ENCODE results near the gene HLA-A. TPM values are rescaled to one million over a fixed set of nuclear protein-coding genes. Genes with fewer than 3 reads are reported as not detected.
"Not testable (repeated sequence)": the region's sequence is repeated elsewhere in the genome, so short reads cannot be mapped to it uniquely, and the experiment has no call there.

The HLA-A gene
- total RNA-seq, 6 experiments from 2014 or later, result 107 to 561 (median 406) TPM

GRCh38 chr6:29977425-29977727 is 35.0 kb downstream of the HLA-A start:
- Histone ChIP-seq H3K36me3 (no peaks in the 10 kb centered on the region), H3K4me1 (peaks cover 0 to 12% (median 5%) of the 10 kb centered on the region in 4 donors), H3K9me3 (no peaks in the 10 kb centered on the region), H3K27me3 (no peaks in the 10 kb centered on the region), H3K27ac (peak overlapping the region; percentile 84 to 98 (median 91)), H3K4me3 (peak overlapping the region; percentile 49 to 61 (median 58))
- no peak for TF ChIP-seq POLR2A (IDR thresholded peaks at IDR 0.05)
- no peak for TF ChIP-seq CTCF (IDR thresholded peaks at IDR 0.05)
- ATAC-seq (no peak), DNase-seq (no peak)
- intact Hi-C loops (cut with DNase I), result no loop called here
- 31% methylated on average over 4 of the region's 4 CpGs for WGBS (ENCODE audit: insufficient coverage, low coverage, low lambda C conversion rate, missing lambda C conversion rate)

GRCh38 chr6:29980013-29980412 is 37.7 kb downstream of the HLA-A start:
- H3K9me3 ChIP-seq; H3K36me3 ChIP-seq; H3K4me3 ChIP-seq; DNase-seq; ATAC-seq; intact Hi-C loops (cut with DNase I); H3K27me3 ChIP-seq; H3K27ac ChIP-seq: not testable (repeated sequence)
- 80% methylated on average over 1 of the region's 4 CpGs for WGBS (ENCODE audit: insufficient coverage, low coverage, low lambda C conversion rate, missing lambda C conversion rate)
- H3K4me1 ChIP-seq, result peaks cover 0 to 12% (median 5%) of the 10 kb centered on the region in 4 donors

GRCh38 chr6:29980511-29980910 is 38.2 kb downstream of the HLA-A start:
- no peak for DNase-seq
- H3K27me3 ChIP-seq, result no peaks in the 10 kb centered on the region
- H3K27ac ChIP-seq, result no peak overlapping the region
- ATAC-seq, result no peak
- no peaks in the 10 kb centered on the region for H3K9me3 ChIP-seq
- H3K36me3 ChIP-seq, result no peaks in the 10 kb centered on the region
- TF ChIP-seq CTCF (IDR thresholded peaks at IDR 0.05) (no peak), POLR2A (IDR thresholded peaks at IDR 0.05) (no peak)
- 46% methylated on average over 9 of the region's 10 CpGs for WGBS (ENCODE audit: insufficient coverage, low coverage, low lambda C conversion rate, missing lambda C conversion rate)
- peaks cover 0 to 10% (median 5%) of the 10 kb centered on the region in 4 donors for H3K4me1 ChIP-seq
- intact Hi-C loops (cut with DNase I), result no loop called here
- no peak overlapping the region for H3K4me3 ChIP-seq

GRCh38 chr6:29981211-29981812 is 39.0 kb downstream of the HLA-A start:
- ATAC-seq (no peak), DNase-seq (no peak)
- Histone ChIP-seq H3K36me3 (no peaks in the 10 kb centered on the region), H3K9me3 (no peaks in the 10 kb centered on the region), H3K27me3 (no peaks in the 10 kb centered on the region), H3K4me1 (peaks cover 0 to 5% (median 2%) of the 10 kb centered on the region in 4 donors), H3K4me3 (no peak overlapping the region), H3K27ac (no peak overlapping the region)
- intact Hi-C loops (cut with DNase I), result no loop called here
- WGBS (ENCODE audit: insufficient coverage, low coverage, low lambda C conversion rate, missing lambda C conversion rate), result 53% methylated on average over 8 of the region's 8 CpGs
- no peak for TF ChIP-seq CTCF (IDR thresholded peaks at IDR 0.05)
- no peak for TF ChIP-seq POLR2A (IDR thresholded peaks at IDR 0.05)

- Histone ChIP-seq H3K4me3 (no peak overlapping the region), H3K4me1 (peaks cover 0 to 5% (median 2%) of the 10 kb centered on the region in 4 donors), H3K9me3 (no peaks in the 10 kb centered on the region), H3K27me3 (no peaks in the 10 kb centered on the region), H3K36me3 (no peaks in the 10 kb centered on the region), H3K27ac (no peak overlapping the region)
- no peak for DNase-seq
- intact Hi-C loops (cut with DNase I), result no loop called here
- no peak for ATAC-seq
- TF ChIP-seq CTCF (IDR thresholded peaks at IDR 0.05) (no peak), POLR2A (IDR thresholded peaks at IDR 0.05) (no peak)
Observed at GRCh38 chr6:29982097-29982496, 39.8 kb downstream of the HLA-A start.

Measured in right lobe of liver (tissue), 6 donors.